Neural cell (in vitro differentiated cells): ENCODE measurements around the gene ZNF362. TPM values are rescaled to one million over a fixed set of nuclear protein-coding genes. Genes with fewer than 3 reads are reported as not detected.
"Not testable (repeated sequence)": the region's sequence is repeated elsewhere in the genome, so short reads cannot be mapped to it uniquely, and the experiment has no call there.

Experiments
- H2AFZ ChIP-seq: fragments of 200-600, 300-800 bp; sonication (generic), shearing (Covaris generic); 2 replicates; pipeline ENCODE4 v1.6.0; 2014; ENCODE audit warnings: low read depth, mild to moderate bottlenecking, antibody characterized with exemption, low read length, moderate library complexity
- H3F3A ChIP-seq: fragments of 200-600 bp; shearing (Covaris generic); 2 replicates; pipeline ENCODE4 v1.6.1; 2016; ENCODE audit warnings: mild to moderate bottlenecking, moderate library complexity, mixed read lengths, antibody characterized with exemption, low read length; ENCODE audit not compliant: insufficient read depth, poor library complexity, severe bottlenecking
- H3K27ac ChIP-seq: fragments of 200-600, 300-800 bp; sonication (generic), shearing (Covaris generic); 2 replicates; pipeline ENCODE4 v1.5.1; 2014; ENCODE audit warnings: mild to moderate bottlenecking, low read length, moderate library complexity
- H3K27me3 ChIP-seq: fragments of 300-800, 200-600 bp; sonication (generic), shearing (Covaris generic); 2 replicates; pipeline ENCODE4 v1.6.0; 2014; ENCODE audit warnings: mild to moderate bottlenecking, low read depth, low read length, moderate library complexity; ENCODE audit not compliant: insufficient read depth
- H3K36me3 ChIP-seq: fragments of 300-800, 200-600 bp; sonication (generic), shearing (Covaris generic); 2 replicates; pipeline ENCODE4 v1.5.1; 2014; ENCODE audit warnings: mild to moderate bottlenecking, antibody characterized with exemption, low read length, moderate library complexity; ENCODE audit not compliant: insufficient read depth
- H3K4me2 ChIP-seq: fragments of 300-800, 200-600 bp; sonication (generic), shearing (Covaris generic); 2 replicates; pipeline ENCODE4 v1.6.0; 2014; ENCODE audit warnings: mild to moderate bottlenecking, low read length
- H3K4me3 ChIP-seq: fragments of 300-800, 200-600 bp; sonication (generic), shearing (Covaris generic); 2 replicates; pipeline ENCODE4 v1.5.1; 2014; ENCODE audit warnings: mild to moderate bottlenecking, low read length, moderate library complexity
- H3K79me2 ChIP-seq: fragments of 200-600 bp; shearing (Covaris generic); replicated peaks from 2 replicates; pipeline ENCODE4 v1.6.0; 2014; ENCODE audit warnings: mild to moderate bottlenecking, low read length, moderate library complexity; ENCODE audit not compliant: insufficient read depth
- H3K9ac ChIP-seq: fragments of 300-800, 200-600 bp; sonication (generic), shearing (Covaris generic); 2 replicates; pipeline ENCODE4 v1.6.1; 2016; ENCODE audit warnings: mild to moderate bottlenecking, low read length, mixed read lengths
- H3K9me2 ChIP-seq: fragments of 200-600 bp; shearing (Covaris generic); 2 replicates; pipeline ENCODE4 v1.6.1; 2016; ENCODE audit warnings: mild to moderate bottlenecking, low read length, mixed read lengths; ENCODE audit not compliant: insufficient read depth
- H3K9me3 ChIP-seq: fragments of 200-600, 300-800 bp; sonication (generic), shearing (Covaris generic); 2 replicates; pipeline ENCODE4 v1.6.1; 2016; ENCODE audit warnings: mild to moderate bottlenecking, mixed run types, low read length, moderate library complexity, mixed read lengths
- H4K20me1 ChIP-seq: fragments of 200-600 bp; shearing (Covaris generic); 2 replicates; pipeline ENCODE4 v1.6.1; 2016; ENCODE audit warnings: mild to moderate bottlenecking, mixed run types; ENCODE audit not compliant: insufficient read depth
- EP300 ChIP-seq: fragments of 450-650 bp; conservative IDR thresholded peaks from 2 replicates; pipeline ENCODE4 v1.6.1; 2014; ENCODE audit warnings: antibody characterized with exemption, mild to moderate bottlenecking, moderate library complexity; ENCODE audit not compliant: poor library complexity, severe bottlenecking
- EZH2 ChIP-seq: fragments of 200-600, 300-800 bp; shearing (Covaris generic), sonication (generic); IDR thresholded peaks from 2 replicates; pipeline ENCODE4 v1.6.1; 2014; ENCODE audit warnings: antibody characterized with exemption, low read length, borderline replicate concordance, mild to moderate bottlenecking; ENCODE audit not compliant: insufficient read depth, poor library complexity, severe bottlenecking
- MXI1 ChIP-seq: fragments of 450-650 bp; conservative IDR thresholded peaks from 2 replicates; pipeline ENCODE4 v1.6.1; 2014; ENCODE audit warnings: antibody characterized with exemption, mild to moderate bottlenecking; ENCODE audit not compliant: poor library complexity, severe bottlenecking
- POLR2AphosphoS5 ChIP-seq: IDR thresholded peaks from 2 replicates; pipeline ENCODE4 v1.6.1; 2012
- RAD21 ChIP-seq: fragments of 450-650 bp; conservative IDR thresholded peaks from 2 replicates; pipeline ENCODE4 v1.6.1; 2014; ENCODE audit warnings: antibody characterized with exemption, mild to moderate bottlenecking, moderate library complexity
- SMC3 ChIP-seq: fragments of 450-650 bp; conservative IDR thresholded peaks from 2 replicates; pipeline ENCODE4 v1.6.1; 2014; ENCODE audit warnings: antibody characterized with exemption, mild to moderate bottlenecking, moderate library complexity; ENCODE audit not compliant: poor library complexity
- TAF1 ChIP-seq: IDR thresholded peaks from 2 replicates; pipeline ENCODE4 v1.6.1; 2012; ENCODE audit warnings: low read depth
- polyA plus RNA-seq: library from polyadenylated mRNA; depleted of rRNA; stranded (reverse); fragments of >200 nt; gene quantifications from 2 replicates; pipeline ENCODE4 v1.2.3, GENCODE V29; 2014
- TF ChIP-seq, protein P1 (sequence below): IDR thresholded peaks from 2 replicates; pipeline ENCODE4 v1.6.1; 2012; ENCODE audit warnings: borderline replicate concordance
- TF ChIP-seq, protein P2 (sequence below): fragments of 450-650 bp; IDR thresholded peaks from 2 replicates; pipeline ENCODE4 v1.5.1; 2014; ENCODE audit warnings: antibody characterized with exemption, mild to moderate bottlenecking, moderate library complexity; ENCODE audit not compliant: poor library complexity, severe bottlenecking

The ZNF362 gene
- polyA plus RNA-seq, 1 donor from 2014 or later: 17.6 TPM

DNA sequence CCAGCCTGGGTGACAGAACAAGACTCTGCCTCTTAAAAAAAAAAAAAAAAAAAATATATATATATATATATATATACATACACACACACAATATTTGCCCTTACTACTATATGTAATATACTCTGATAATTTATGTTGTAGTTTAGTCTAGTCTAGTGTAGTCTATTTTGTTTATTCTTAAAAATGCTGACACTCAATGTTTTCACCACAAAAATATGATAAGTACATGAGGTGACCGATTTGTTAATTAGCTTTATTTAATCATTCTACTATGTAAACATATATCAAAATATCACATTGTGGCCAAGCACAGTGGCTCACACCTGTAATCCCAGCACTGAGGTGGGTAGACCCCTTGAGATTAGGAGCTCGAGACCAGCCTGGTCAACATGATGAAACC, 19.8 kb upstream of the ZNF362 start:
- H3K9me3 ChIP-seq: no peaks in the 10 kb centered on the region
- no peaks in the 10 kb centered on the region for H3F3A ChIP-seq
- no peak overlapping the region for H3K4me3 ChIP-seq
- TF ChIP-seq, protein P1, sequence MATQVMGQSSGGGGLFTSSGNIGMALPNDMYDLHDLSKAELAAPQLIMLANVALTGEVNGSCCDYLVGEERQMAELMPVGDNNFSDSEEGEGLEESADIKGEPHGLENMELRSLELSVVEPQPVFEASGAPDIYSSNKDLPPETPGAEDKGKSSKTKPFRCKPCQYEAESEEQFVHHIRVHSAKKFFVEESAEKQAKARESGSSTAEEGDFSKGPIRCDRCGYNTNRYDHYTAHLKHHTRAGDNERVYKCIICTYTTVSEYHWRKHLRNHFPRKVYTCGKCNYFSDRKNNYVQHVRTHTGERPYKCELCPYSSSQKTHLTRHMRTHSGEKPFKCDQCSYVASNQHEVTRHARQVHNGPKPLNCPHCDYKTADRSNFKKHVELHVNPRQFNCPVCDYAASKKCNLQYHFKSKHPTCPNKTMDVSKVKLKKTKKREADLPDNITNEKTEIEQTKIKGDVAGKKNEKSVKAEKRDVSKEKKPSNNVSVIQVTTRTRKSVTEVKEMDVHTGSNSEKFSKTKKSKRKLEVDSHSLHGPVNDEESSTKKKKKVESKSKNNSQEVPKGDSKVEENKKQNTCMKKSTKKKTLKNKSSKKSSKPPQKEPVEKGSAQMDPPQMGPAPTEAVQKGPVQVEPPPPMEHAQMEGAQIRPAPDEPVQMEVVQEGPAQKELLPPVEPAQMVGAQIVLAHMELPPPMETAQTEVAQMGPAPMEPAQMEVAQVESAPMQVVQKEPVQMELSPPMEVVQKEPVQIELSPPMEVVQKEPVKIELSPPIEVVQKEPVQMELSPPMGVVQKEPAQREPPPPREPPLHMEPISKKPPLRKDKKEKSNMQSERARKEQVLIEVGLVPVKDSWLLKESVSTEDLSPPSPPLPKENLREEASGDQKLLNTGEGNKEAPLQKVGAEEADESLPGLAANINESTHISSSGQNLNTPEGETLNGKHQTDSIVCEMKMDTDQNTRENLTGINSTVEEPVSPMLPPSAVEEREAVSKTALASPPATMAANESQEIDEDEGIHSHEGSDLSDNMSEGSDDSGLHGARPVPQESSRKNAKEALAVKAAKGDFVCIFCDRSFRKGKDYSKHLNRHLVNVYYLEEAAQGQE: no peak
- TF ChIP-seq RAD21: no peak
- no peak for TF ChIP-seq POLR2AphosphoS5
- no peak for TF ChIP-seq EZH2
- no peak for TF ChIP-seq EP300
- no peaks in the 10 kb centered on the region for H3K27me3 ChIP-seq
- H3K9me2 ChIP-seq: no peaks in the 10 kb centered on the region
- no peak overlapping the region for H2AFZ ChIP-seq
- no peaks in the 10 kb centered on the region for H3K79me2 ChIP-seq
- H4K20me1 ChIP-seq: no peaks in the 10 kb centered on the region
- no peak overlapping the region for H3K27ac ChIP-seq
- H3K9ac ChIP-seq: no peak overlapping the region
- no peaks in the 10 kb centered on the region for H3K36me3 ChIP-seq
- H3K4me2 ChIP-seq: no peak overlapping the region

DNA sequence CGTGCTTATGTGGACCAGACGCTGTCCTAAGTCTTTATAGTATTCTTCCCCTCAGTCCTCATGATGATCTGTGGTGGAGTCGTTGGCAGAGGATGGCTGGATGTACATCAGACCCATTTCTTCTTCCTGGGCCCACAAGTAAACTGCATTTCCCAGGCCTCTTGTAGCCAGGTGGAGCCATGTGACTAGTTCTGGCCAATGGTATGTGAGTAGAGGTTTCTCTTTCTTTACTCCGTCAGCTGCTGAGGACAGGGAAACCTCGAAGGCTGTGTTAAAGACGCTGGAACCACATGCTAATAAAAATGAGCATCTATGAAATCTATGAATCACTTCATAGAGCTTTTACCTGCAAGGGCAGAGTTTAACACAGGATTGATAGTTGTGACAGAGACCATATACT, 18.7 kb upstream of the ZNF362 start:
- TF ChIP-seq EP300 (no peak), POLR2AphosphoS5 (no peak), RAD21 (no peak), TAF1 (no peak), EZH2 (no peak), SMC3 (no peak), MXI1 (no peak)
- TF ChIP-seq, protein P2, sequence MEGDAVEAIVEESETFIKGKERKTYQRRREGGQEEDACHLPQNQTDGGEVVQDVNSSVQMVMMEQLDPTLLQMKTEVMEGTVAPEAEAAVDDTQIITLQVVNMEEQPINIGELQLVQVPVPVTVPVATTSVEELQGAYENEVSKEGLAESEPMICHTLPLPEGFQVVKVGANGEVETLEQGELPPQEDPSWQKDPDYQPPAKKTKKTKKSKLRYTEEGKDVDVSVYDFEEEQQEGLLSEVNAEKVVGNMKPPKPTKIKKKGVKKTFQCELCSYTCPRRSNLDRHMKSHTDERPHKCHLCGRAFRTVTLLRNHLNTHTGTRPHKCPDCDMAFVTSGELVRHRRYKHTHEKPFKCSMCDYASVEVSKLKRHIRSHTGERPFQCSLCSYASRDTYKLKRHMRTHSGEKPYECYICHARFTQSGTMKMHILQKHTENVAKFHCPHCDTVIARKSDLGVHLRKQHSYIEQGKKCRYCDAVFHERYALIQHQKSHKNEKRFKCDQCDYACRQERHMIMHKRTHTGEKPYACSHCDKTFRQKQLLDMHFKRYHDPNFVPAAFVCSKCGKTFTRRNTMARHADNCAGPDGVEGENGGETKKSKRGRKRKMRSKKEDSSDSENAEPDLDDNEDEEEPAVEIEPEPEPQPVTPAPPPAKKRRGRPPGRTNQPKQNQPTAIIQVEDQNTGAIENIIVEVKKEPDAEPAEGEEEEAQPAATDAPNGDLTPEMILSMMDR: no peak
- TF ChIP-seq, protein P1: no peak
- Histone ChIP-seq H3K4me3 (no peak overlapping the region), H3K4me2 (no peak overlapping the region), H3K9ac (no peak overlapping the region), H2AFZ (no peak overlapping the region), H3F3A (no peaks in the 10 kb centered on the region), H3K9me2 (no peaks in the 10 kb centered on the region), H3K27ac (no peak overlapping the region), H4K20me1 (no peaks in the 10 kb centered on the region), H3K27me3 (no peaks in the 10 kb centered on the region), H3K79me2 (no peaks in the 10 kb centered on the region), H3K36me3 (no peaks in the 10 kb centered on the region), H3K9me3 (no peaks in the 10 kb centered on the region)

DNA sequence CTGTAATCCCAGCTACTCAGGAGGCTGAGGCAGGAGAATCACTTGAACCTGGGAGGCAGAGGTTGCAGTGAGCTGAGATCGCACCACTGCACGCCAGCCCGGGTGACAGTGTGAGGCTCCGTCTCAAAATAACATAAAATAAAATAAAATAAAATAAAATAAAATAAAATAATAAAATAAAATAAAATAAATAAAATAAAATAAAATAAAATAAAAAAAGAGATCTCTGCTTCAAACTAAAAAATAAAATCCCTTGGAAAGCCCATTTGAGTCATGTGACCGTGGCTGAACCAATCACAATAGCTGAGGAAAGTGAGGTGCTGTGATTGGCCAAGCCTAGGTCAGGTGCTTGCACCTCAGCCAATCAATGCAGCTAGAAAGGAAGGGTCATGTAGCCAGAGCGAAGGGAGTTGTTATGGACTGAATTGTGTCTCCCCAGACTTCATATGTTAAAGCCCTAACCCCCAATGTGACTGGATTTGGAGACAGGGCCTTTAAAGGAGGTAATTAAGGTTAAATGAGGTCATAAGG, 18.0 kb upstream of the ZNF362 start:
- H3K9me2 ChIP-seq, H3F3A ChIP-seq, H3K9ac ChIP-seq, H3K36me3 ChIP-seq, H2AFZ ChIP-seq, H3K27me3 ChIP-seq, H3K4me2 ChIP-seq, H3K79me2 ChIP-seq, H4K20me1 ChIP-seq, H3K9me3 ChIP-seq, H3K27ac ChIP-seq, H3K4me3 ChIP-seq: not testable (repeated sequence)

DNA sequence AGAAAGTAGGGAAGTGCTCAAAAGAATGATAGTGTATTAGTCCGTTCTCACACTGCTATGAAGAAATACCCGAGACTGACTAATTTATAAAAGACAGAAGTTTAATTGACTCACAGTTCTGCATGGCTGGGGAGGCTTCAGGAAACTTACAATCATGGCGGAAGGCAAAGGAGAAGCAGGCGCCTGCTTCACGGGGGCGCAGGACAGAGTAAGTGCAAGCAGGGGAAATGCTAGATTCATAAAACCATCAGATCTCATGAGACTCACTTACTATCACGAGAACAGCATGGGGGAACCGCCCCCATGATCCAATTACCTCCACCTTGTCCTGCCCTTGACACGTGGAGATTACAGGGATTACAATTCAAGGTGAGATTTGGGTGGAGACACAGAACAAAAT, 16.9 kb upstream of the ZNF362 start:
- H4K20me1 ChIP-seq, H3K4me3 ChIP-seq, H3K36me3 ChIP-seq, H2AFZ ChIP-seq, H3K4me2 ChIP-seq, H3F3A ChIP-seq, H3K79me2 ChIP-seq, H3K27ac ChIP-seq, H3K9me3 ChIP-seq, H3K27me3 ChIP-seq, H3K9me2 ChIP-seq, H3K9ac ChIP-seq: not testable (repeated sequence)
